PC-3 (cell line): ENCODE measurements around the gene MRPS31. TPM values are rescaled to one million over a fixed set of nuclear protein-coding genes. Genes with fewer than 3 reads are reported as not detected.

ENCODE experiments used
- ATAC-seq: fragments of 200-7000 bp; cut with Tn5 transposase; 2 replicates; pipeline ENCODE4 v1.9.1; 2020; ENCODE audit warnings: mild to moderate bottlenecking, moderate library complexity
- BruUV-seq: library from RNA; stranded (reverse); fragments of 400-500 nt; replicated peaks from 2 replicates; lab custom pipeline; 2021; lab: Mats Ljungman, UMichigan
- CTCF ChIA-PET: fragments of 300-600 bp; sonication (Branson Sonifier 250); formaldehyde crosslinking; loops from one replicate; lab custom pipeline; 2022; ENCODE audit warnings: antibody characterized with exemption; lab: Charles Lee
- POLR2A ChIA-PET: fragments of 300-600 bp; sonication (Branson Sonifier 250); formaldehyde crosslinking; loops from one replicate; lab custom pipeline; 2022; ENCODE audit warnings: antibody characterized with exemption; ENCODE audit not compliant: unreplicated experiment; lab: Charles Lee
- DNase-seq: peaks from one replicate; pipeline ENCODE4 v3.0.0-alpha.2; 2015
- H2AFZ ChIP-seq: fragments of 300-600 bp; sonication (generic); 2 replicates; pipeline ENCODE4 v1.6.0; 2016; ENCODE audit warnings: antibody characterized with exemption, low read length
- H3F3A ChIP-seq: fragments of 300-600 bp; sonication (generic); one replicate; pipeline ENCODE4 v1.6.0; 2017; ENCODE audit warnings: antibody characterized with exemption, low read length, control low read depth, mild to moderate bottlenecking; ENCODE audit not compliant: unreplicated experiment
- H3K27ac ChIP-seq: fragments of 300-600 bp; sonication (generic); 2 replicates; pipeline ENCODE4 v1.5.1; 2016; ENCODE audit warnings: mild to moderate bottlenecking, low read length
- H3K27me3 ChIP-seq: fragments of 300-600 bp; sonication (generic); 2 replicates; pipeline ENCODE4 v1.6.1; 2016; ENCODE audit warnings: low read length, mixed read lengths
- H3K36me3 ChIP-seq: fragments of 300-600 bp; sonication (generic); 2 replicates; pipeline ENCODE4 v1.6.1; 2016; ENCODE audit warnings: low read depth, mixed run types, low read length, mixed read lengths
- H3K4me1 ChIP-seq: fragments of 300-600 bp; sonication (generic); 2 replicates; pipeline ENCODE4 v1.5.1; 2016; ENCODE audit warnings: low read length; ENCODE audit not compliant: insufficient read depth
- H3K4me2 ChIP-seq: fragments of 300-600 bp; sonication (generic); 2 replicates; pipeline ENCODE4 v1.6.0; 2016; ENCODE audit warnings: low read length
- H3K4me3 ChIP-seq: fragments of 300-600 bp; sonication (generic); 2 replicates; pipeline ENCODE4 v1.5.1; 2016; ENCODE audit warnings: mild to moderate bottlenecking, low read length, mixed read lengths
- H3K79me2 ChIP-seq: fragments of 300-600 bp; sonication (generic); 2 replicates; pipeline ENCODE4 v1.6.1; 2017; ENCODE audit warnings: low read length, mixed read lengths
- H3K9ac ChIP-seq: fragments of 300-600 bp; sonication (generic); 2 replicates; pipeline ENCODE4 v1.6.0; 2016; ENCODE audit warnings: mild to moderate bottlenecking, low read length
- H3K9me2 ChIP-seq: fragments of 300-600 bp; sonication (generic); replicated peaks from 2 replicates; pipeline ENCODE4 v1.6.1; 2016; ENCODE audit warnings: mixed run types, low read length, mixed read lengths
- H3K9me3 ChIP-seq: fragments of 300-600 bp; sonication (generic); 2 replicates; pipeline ENCODE4 v1.6.1; 2016; ENCODE audit warnings: low read length, mixed read lengths
- H4K20me1 ChIP-seq: fragments of 300-600 bp; sonication (generic); 2 replicates; pipeline ENCODE4 v1.6.1; 2016; ENCODE audit warnings: low read length, mixed read lengths
- CTCF ChIP-seq: fragments of 300-600 bp; sonication (generic); conservative IDR thresholded peaks from 2 replicates; pipeline ENCODE4 v1.5.1; 2017; ENCODE audit warnings: antibody characterized with exemption, low read depth, mild to moderate bottlenecking, low read length
- EZH2 ChIP-seq: fragments of 300-600 bp; sonication (generic); IDR thresholded peaks from one replicate; pipeline ENCODE4 v1.6.1; 2017; ENCODE audit warnings: antibody characterized with exemption, mild to moderate bottlenecking, low read length; ENCODE audit not compliant: unreplicated experiment
- EZH2phosphoT487 ChIP-seq: fragments of 300-600 bp; sonication (generic); IDR thresholded peaks from 2 replicates; pipeline ENCODE4 v1.6.1; 2018; ENCODE audit warnings: mild to moderate bottlenecking, antibody characterized with exemption, low read length, borderline replicate concordance
- intact Hi-C: fragments of 100-400 bp; cut with micrococcal nuclease; formaldehyde crosslinking; loops from 2 replicates; pipeline ENCODE4 v1.9.0; 2023
- total RNA-seq: library from RNA; depleted of rRNA; stranded (reverse); fragments of >200 nt; gene quantifications from 2 replicates; pipeline ENCODE4 v1.2.3, GENCODE V29; 2014

Gene MRPS31
- total RNA-seq, 1 experiment from 2014 or later, result 14.6 TPM

- CTCF ChIA-PET, result no interaction called here
- H4K20me1 ChIP-seq, result no peaks in the 10 kb centered on the region
- intact Hi-C loops, result no loop called here
Observed at GRCh38 chr13:40792284-40793051, 21.5 kb upstream of the MRPS31 start.

GRCh38 chr13:40790154-40790616 lies 19.2 kb upstream of the MRPS31 start:
- no peak for DNase-seq
- no peaks in the 10 kb centered on the region for H3F3A ChIP-seq
- intact Hi-C loops, result no loop called here
- BruUV-seq, result no TSS peak
- H3K9me3 ChIP-seq, result no peaks in the 10 kb centered on the region
- H3K9me2 ChIP-seq, result no peaks in the 10 kb centered on the region
- no peak overlapping the region; the same call in 1 of the 2 replicates for H3K27ac ChIP-seq
- ChIA-PET CTCF (interaction anchor here (0.6 to 1.7 kb wide), 2 partner anchors 125 to 130 kb away, joined by 3 to 5 read pairs; no protein-coding TSS in a partner anchor), POLR2A (no interaction called here)
- peak overlapping the region; percentile 96 for H2AFZ ChIP-seq
- peak overlapping the region; percentile 80 for H3K4me3 ChIP-seq
- no peak for TF ChIP-seq CTCF
- TF ChIP-seq EZH2, result no peak
- TF ChIP-seq EZH2phosphoT487, result no peak
- no peaks in the 10 kb centered on the region for H3K4me1 ChIP-seq
- H4K20me1 ChIP-seq, result no peaks in the 10 kb centered on the region
- peak overlapping the region; percentile 80 for H3K9ac ChIP-seq
- H3K27me3 ChIP-seq, result no peaks in the 10 kb centered on the region
- ATAC-seq, result no peak
- H3K36me3 ChIP-seq, result no peaks in the 10 kb centered on the region
- H3K79me2 ChIP-seq, result peaks cover 24% of the 10 kb centered on the region
- peak overlapping the region; percentile 97 for H3K4me2 ChIP-seq

More at GRCh38 chr13:40792284-40793051, 21.5 kb upstream of the MRPS31 start:
- ATAC-seq (no peak), DNase-seq (no peak)
- H3K9ac ChIP-seq, result no peak overlapping the region
- H3K9me3 ChIP-seq, result no peaks in the 10 kb centered on the region
- no peak overlapping the region for H3K4me2 ChIP-seq
- H3F3A ChIP-seq, result no peaks in the 10 kb centered on the region
- peaks cover 24% of the 10 kb centered on the region for H3K79me2 ChIP-seq
- no peak overlapping the region for H3K27ac ChIP-seq
- H3K4me1 ChIP-seq, result no peaks in the 10 kb centered on the region
- no peaks in the 10 kb centered on the region for H3K9me2 ChIP-seq
- H3K36me3 ChIP-seq, result no peaks in the 10 kb centered on the region
- no peak overlapping the region for H3K4me3 ChIP-seq
- H2AFZ ChIP-seq, result no peak overlapping the region
- TF ChIP-seq EZH2phosphoT487 (no peak), EZH2 (no peak), CTCF (no peak)
- POLR2A ChIA-PET, result no interaction called here
- no TSS peak for BruUV-seq
- no peaks in the 10 kb centered on the region for H3K27me3 ChIP-seq
